ENCODE results near the gene C1orf116.

C1orf116 gene

DNA sequence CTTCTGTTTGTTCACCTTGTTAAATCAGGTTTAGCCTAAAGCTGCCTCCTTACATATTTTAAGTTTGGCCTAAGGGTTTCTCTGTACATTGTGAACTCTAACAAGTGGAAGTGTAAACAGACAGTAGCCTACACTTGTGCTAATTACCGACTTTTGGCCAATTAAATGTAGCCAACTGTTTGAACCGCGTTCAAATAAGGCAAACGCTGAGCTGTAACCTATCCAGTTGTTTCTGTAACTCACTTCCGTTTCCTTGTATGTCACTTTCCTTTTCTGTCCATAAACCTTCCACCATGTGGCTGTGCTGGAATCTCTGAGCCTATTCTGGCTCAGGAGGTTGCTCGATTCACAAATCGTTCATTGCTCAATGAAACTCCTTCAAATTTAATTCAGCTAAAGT is 54.3 kb downstream of the C1orf116 start:
- DNase-seq (ENCODE audit: low spot score), result no peak
- TF ChIP-seq, protein P1, sequence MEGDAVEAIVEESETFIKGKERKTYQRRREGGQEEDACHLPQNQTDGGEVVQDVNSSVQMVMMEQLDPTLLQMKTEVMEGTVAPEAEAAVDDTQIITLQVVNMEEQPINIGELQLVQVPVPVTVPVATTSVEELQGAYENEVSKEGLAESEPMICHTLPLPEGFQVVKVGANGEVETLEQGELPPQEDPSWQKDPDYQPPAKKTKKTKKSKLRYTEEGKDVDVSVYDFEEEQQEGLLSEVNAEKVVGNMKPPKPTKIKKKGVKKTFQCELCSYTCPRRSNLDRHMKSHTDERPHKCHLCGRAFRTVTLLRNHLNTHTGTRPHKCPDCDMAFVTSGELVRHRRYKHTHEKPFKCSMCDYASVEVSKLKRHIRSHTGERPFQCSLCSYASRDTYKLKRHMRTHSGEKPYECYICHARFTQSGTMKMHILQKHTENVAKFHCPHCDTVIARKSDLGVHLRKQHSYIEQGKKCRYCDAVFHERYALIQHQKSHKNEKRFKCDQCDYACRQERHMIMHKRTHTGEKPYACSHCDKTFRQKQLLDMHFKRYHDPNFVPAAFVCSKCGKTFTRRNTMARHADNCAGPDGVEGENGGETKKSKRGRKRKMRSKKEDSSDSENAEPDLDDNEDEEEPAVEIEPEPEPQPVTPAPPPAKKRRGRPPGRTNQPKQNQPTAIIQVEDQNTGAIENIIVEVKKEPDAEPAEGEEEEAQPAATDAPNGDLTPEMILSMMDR (IDR thresholded peaks at IDR 0.05; ENCODE audit: extremely low read depth, insufficient read depth, missing control alignments), result no peak
- in situ Hi-C loops (cut with MboI; ENCODE audit: low pct_unique_long_range_greater_than_20kb, low sequenced_read_pairs, unreplicated experiment), result loop anchor here (10.0 kb wide), 1 partner anchor 253 kb away; no protein-coding TSS in a partner anchor

DNA sequence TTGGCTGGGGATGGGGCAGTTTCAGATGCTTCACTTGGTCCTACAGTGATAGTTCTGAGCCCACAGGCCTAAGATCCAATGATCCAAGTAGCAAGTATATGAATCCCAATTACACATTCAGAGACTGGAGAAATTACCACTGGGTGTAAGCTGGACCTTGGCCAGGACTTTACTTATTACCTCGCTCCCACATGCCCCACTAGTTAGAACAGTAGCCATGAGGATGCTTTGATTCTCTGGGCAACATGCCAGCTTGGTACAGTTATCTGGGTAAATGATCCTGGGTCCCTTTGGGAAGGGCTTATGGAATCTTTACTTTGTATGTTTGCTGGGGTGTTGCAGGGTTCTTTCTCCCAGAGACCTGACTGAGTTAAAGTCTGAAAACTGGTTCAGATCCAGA is 57.2 kb downstream of the C1orf116 start:
- DNase-seq (ENCODE audit: low spot score), result no peak
- in situ Hi-C loops (cut with MboI; ENCODE audit: low pct_unique_long_range_greater_than_20kb, low sequenced_read_pairs, unreplicated experiment), result loop anchor here (10.0 kb wide), 1 partner anchor 251 kb away; no protein-coding TSS in a partner anchor
- TF ChIP-seq, protein P1 (IDR thresholded peaks at IDR 0.05; ENCODE audit: extremely low read depth, insufficient read depth, missing control alignments), result no peak

DNA sequence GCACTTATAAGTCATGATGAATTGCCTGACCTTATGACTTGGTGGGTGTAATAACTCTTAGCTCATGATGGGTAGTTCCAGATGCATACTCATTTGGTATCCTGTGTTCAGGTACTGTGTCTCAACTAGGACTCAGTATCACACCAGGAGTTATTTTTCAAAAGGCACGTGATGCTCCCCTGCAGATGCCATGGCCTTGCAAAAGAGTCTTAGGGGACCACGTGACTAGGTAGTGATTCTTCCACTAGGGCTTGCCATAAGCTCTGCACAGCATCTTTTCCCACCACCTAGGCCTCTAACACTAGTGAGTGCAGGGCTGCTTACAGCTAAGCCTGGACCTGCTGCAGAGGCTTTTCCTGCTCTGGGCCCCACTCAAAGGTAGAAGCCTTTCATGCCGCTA is 58.4 kb downstream of the C1orf116 start:
- in situ Hi-C loops (cut with MboI; ENCODE audit: low pct_unique_long_range_greater_than_20kb, low sequenced_read_pairs, unreplicated experiment), result loop anchor here (10.0 kb wide), 1 partner anchor 249 kb away; no protein-coding TSS in a partner anchor
- TF ChIP-seq, protein P1 (IDR thresholded peaks at IDR 0.05; ENCODE audit: extremely low read depth, insufficient read depth, missing control alignments), result no peak

DNA sequence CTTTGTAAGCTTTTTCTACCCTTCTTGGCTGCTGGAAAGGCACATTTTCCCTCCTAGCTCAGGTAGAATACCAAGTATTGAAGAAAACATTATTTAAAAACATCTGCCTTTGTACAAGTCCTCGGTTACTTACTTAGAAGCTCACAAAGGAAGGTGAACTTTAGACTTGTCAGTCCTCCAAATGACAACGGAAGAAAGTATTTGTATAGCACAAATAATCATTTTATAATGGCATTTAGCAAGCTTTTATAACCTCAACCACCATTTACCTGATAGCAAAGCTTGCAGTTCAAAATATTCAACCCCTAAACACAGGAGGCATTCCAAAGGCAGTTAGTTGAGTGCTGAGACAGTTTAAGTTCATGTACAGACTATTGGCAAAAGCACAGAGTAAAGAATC is 59.8 kb downstream of the C1orf116 start:
- TF ChIP-seq, protein P1 (IDR thresholded peaks at IDR 0.05; ENCODE audit: extremely low read depth, insufficient read depth, missing control alignments), result no peak
- no peak for DNase-seq (ENCODE audit: low spot score)
- in situ Hi-C loops (cut with MboI; ENCODE audit: low pct_unique_long_range_greater_than_20kb, low sequenced_read_pairs, unreplicated experiment), result loop anchor here (10.0 kb wide), 1 partner anchor 248 kb away; no protein-coding TSS in a partner anchor

More for the DNA sequence above, 58.4 kb downstream of the C1orf116 start:
- DNase-seq (ENCODE audit: low spot score), result no peak

DNA sequence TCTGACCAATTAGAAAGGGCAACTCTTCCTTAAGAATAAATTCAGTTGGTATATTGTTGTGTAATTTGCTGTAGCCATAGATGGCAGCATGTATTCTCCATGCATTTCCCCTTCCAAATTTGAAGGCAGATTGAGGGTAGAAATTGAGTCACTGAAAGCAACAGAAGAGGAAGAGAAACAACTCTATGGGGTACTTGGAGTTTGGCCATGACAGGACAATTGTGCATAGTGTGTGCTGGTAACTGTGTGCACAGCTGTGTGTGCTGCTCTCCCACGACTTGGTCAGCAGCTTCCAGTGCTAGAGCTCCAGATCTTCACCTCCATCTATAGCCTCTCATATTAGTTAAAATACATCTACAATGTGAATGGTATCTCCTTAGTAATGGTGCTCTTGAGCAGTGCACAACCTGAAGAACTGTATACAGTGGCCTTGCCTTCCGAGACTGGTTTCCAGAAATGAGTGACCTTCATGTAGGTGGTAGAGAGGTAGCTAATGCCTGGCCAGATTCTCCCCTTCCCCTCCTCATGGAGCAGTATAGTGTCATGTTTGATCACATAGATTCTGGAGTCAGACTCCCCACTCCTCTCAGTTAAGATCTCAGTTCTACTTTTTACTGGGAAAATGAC is 61.4 kb downstream of the C1orf116 start:
- DNase-seq (ENCODE audit: low spot score), result no peak
- TF ChIP-seq, protein P1 (IDR thresholded peaks at IDR 0.05; ENCODE audit: extremely low read depth, insufficient read depth, missing control alignments), result no peak
- in situ Hi-C loops (cut with MboI; ENCODE audit: low pct_unique_long_range_greater_than_20kb, low sequenced_read_pairs, unreplicated experiment), result loop anchor here (10.0 kb wide), 1 partner anchor 246 kb away; no protein-coding TSS in a partner anchor

DNA sequence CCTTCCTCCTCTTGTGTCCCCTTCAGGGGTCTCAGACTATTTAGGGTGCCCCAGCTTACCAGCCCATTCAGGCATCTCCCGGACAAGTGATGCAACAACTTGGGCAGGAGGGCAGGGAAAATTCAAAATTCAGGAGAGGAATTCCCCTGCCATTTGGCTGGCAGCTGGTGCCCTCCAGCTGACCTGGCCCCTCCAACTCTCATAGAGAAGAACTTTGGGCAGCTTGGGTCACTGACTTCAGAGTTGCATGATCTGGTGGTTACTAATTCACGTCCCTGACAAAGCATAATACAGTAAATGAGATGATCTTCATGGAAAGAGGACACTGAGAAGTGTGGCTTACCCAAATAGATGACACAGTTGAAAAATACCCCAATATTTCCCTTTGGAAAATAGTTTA is 62.1 kb downstream of the C1orf116 start, which contains the start of gene FCAMR:
TSS of gene FCAMR (minus strand) at position 15 of the 400 bp plus-strand sequence. CDS start 335 bp downstream, outside the sequence.
- in situ Hi-C loops (cut with MboI; ENCODE audit: low pct_unique_long_range_greater_than_20kb, low sequenced_read_pairs, unreplicated experiment), result loop anchor here (10.0 kb wide), 1 partner anchor 246 kb away; no protein-coding TSS in a partner anchor
- TF ChIP-seq, protein P1 (IDR thresholded peaks at IDR 0.05; ENCODE audit: extremely low read depth, insufficient read depth, missing control alignments), result no peak
- DNase-seq (ENCODE audit: low spot score), result no peak
